PC-3 (cell line): ENCODE measurements around the gene CHD6. TPM values are rescaled to one million over a fixed set of nuclear protein-coding genes. Genes with fewer than 3 reads are reported as not detected.
A peak's percentile ranks its signal among the peaks of the same experiment; 100 is the strongest.

Experiments used
- ATAC-seq: fragments of 200-7000 bp; cut with Tn5 transposase; 2 replicates; pipeline ENCODE4 v1.9.1; 2020; ENCODE audit warnings: mild to moderate bottlenecking, moderate library complexity
- BruUV-seq: library from RNA; stranded (reverse); fragments of 400-500 nt; replicated peaks from 2 replicates; lab custom pipeline; 2021; lab: Mats Ljungman, UMichigan
- CTCF ChIA-PET: fragments of 300-600 bp; sonication (Branson Sonifier 250); formaldehyde crosslinking; loops from one replicate; lab custom pipeline; 2022; ENCODE audit warnings: antibody characterized with exemption; lab: Charles Lee
- POLR2A ChIA-PET: fragments of 300-600 bp; sonication (Branson Sonifier 250); formaldehyde crosslinking; loops from one replicate; lab custom pipeline; 2022; ENCODE audit warnings: antibody characterized with exemption; ENCODE audit not compliant: unreplicated experiment; lab: Charles Lee
- DNase-seq: peaks from one replicate; pipeline ENCODE4 v3.0.0-alpha.2; 2015
- H2AFZ ChIP-seq: fragments of 300-600 bp; sonication (generic); 2 replicates; pipeline ENCODE4 v1.6.0; 2016; ENCODE audit warnings: antibody characterized with exemption, low read length
- H3F3A ChIP-seq: fragments of 300-600 bp; sonication (generic); one replicate; pipeline ENCODE4 v1.6.0; 2017; ENCODE audit warnings: antibody characterized with exemption, low read length, control low read depth, mild to moderate bottlenecking; ENCODE audit not compliant: unreplicated experiment
- H3K27ac ChIP-seq: fragments of 300-600 bp; sonication (generic); 2 replicates; pipeline ENCODE4 v1.5.1; 2016; ENCODE audit warnings: mild to moderate bottlenecking, low read length
- H3K27me3 ChIP-seq: fragments of 300-600 bp; sonication (generic); 2 replicates; pipeline ENCODE4 v1.6.1; 2016; ENCODE audit warnings: low read length, mixed read lengths
- H3K36me3 ChIP-seq: fragments of 300-600 bp; sonication (generic); 2 replicates; pipeline ENCODE4 v1.6.1; 2016; ENCODE audit warnings: low read depth, mixed run types, low read length, mixed read lengths
- H3K4me1 ChIP-seq: fragments of 300-600 bp; sonication (generic); 2 replicates; pipeline ENCODE4 v1.5.1; 2016; ENCODE audit warnings: low read length; ENCODE audit not compliant: insufficient read depth
- H3K4me2 ChIP-seq: fragments of 300-600 bp; sonication (generic); 2 replicates; pipeline ENCODE4 v1.6.0; 2016; ENCODE audit warnings: low read length
- H3K4me3 ChIP-seq: fragments of 300-600 bp; sonication (generic); 2 replicates; pipeline ENCODE4 v1.5.1; 2016; ENCODE audit warnings: mild to moderate bottlenecking, low read length, mixed read lengths
- H3K79me2 ChIP-seq: fragments of 300-600 bp; sonication (generic); 2 replicates; pipeline ENCODE4 v1.6.1; 2017; ENCODE audit warnings: low read length, mixed read lengths
- H3K9ac ChIP-seq: fragments of 300-600 bp; sonication (generic); 2 replicates; pipeline ENCODE4 v1.6.0; 2016; ENCODE audit warnings: mild to moderate bottlenecking, low read length
- H3K9me2 ChIP-seq: fragments of 300-600 bp; sonication (generic); replicated peaks from 2 replicates; pipeline ENCODE4 v1.6.1; 2016; ENCODE audit warnings: mixed run types, low read length, mixed read lengths
- H3K9me3 ChIP-seq: fragments of 300-600 bp; sonication (generic); 2 replicates; pipeline ENCODE4 v1.6.1; 2016; ENCODE audit warnings: low read length, mixed read lengths
- H4K20me1 ChIP-seq: fragments of 300-600 bp; sonication (generic); 2 replicates; pipeline ENCODE4 v1.6.1; 2016; ENCODE audit warnings: low read length, mixed read lengths
- CTCF ChIP-seq: fragments of 300-600 bp; sonication (generic); conservative IDR thresholded peaks from 2 replicates; pipeline ENCODE4 v1.5.1; 2017; ENCODE audit warnings: antibody characterized with exemption, low read depth, mild to moderate bottlenecking, low read length
- EZH2 ChIP-seq: fragments of 300-600 bp; sonication (generic); IDR thresholded peaks from one replicate; pipeline ENCODE4 v1.6.1; 2017; ENCODE audit warnings: antibody characterized with exemption, mild to moderate bottlenecking, low read length; ENCODE audit not compliant: unreplicated experiment
- EZH2phosphoT487 ChIP-seq: fragments of 300-600 bp; sonication (generic); IDR thresholded peaks from 2 replicates; pipeline ENCODE4 v1.6.1; 2018; ENCODE audit warnings: mild to moderate bottlenecking, antibody characterized with exemption, low read length, borderline replicate concordance
- intact Hi-C: fragments of 100-400 bp; cut with micrococcal nuclease; formaldehyde crosslinking; loops from 2 replicates; pipeline ENCODE4 v1.9.0; 2023
- total RNA-seq: library from RNA; depleted of rRNA; stranded (reverse); fragments of >200 nt; gene quantifications from 2 replicates; pipeline ENCODE4 v1.2.3, GENCODE V29; 2014

Gene CHD6
- total RNA-seq, 1 experiment from 2014 or later, result 19.5 TPM

GRCh38 chr20:41479113-41479512, 139.1 kb downstream of the CHD6 start:
- ChIA-PET POLR2A (no interaction called here), CTCF (no interaction called here)
- no peak for ATAC-seq
- Histone ChIP-seq H2AFZ (no peak overlapping the region), H3K9me3 (no peaks in the 10 kb centered on the region), H3K4me1 (peaks cover 28% of the 10 kb centered on the region), H3K4me2 (no peak overlapping the region), H3K27me3 (no peaks in the 10 kb centered on the region), H3K79me2 (no peaks in the 10 kb centered on the region), H3K27ac (no peak overlapping the region), H3K4me3 (no peak overlapping the region), H3K9me2 (no peaks in the 10 kb centered on the region), H3K9ac (no peak overlapping the region), H3F3A (no peaks in the 10 kb centered on the region), H3K36me3 (peaks cover 16% of the 10 kb centered on the region; the same call in 1 of the 2 replicates), H4K20me1 (no peaks in the 10 kb centered on the region)
- DNase-seq, result no peak
- no peak for TF ChIP-seq EZH2
- TF ChIP-seq EZH2phosphoT487, result no peak
- no peak for TF ChIP-seq CTCF
- intact Hi-C loops, result no loop called here
- no TSS peak for BruUV-seq

GRCh38 chr20:41478026-41478425, 140.2 kb downstream of the CHD6 start:
- POLR2A ChIA-PET, result no interaction called here
- CTCF ChIA-PET, result no interaction called here
- ATAC-seq (no peak), DNase-seq (no peak)
- Histone ChIP-seq H3K4me2 (no peak overlapping the region), H3K9me3 (no peaks in the 10 kb centered on the region), H4K20me1 (no peaks in the 10 kb centered on the region), H3K36me3 (peaks cover 12% of the 10 kb centered on the region; the same call in 1 of the 2 replicates), H3K9me2 (no peaks in the 10 kb centered on the region), H3K4me1 (peaks cover 23% of the 10 kb centered on the region), H3K27me3 (no peaks in the 10 kb centered on the region), H3K9ac (no peak overlapping the region), H3K27ac (no peak overlapping the region), H3K79me2 (no peaks in the 10 kb centered on the region), H3F3A (no peaks in the 10 kb centered on the region), H3K4me3 (no peak overlapping the region), H2AFZ (no peak overlapping the region)
- intact Hi-C loops, result no loop called here
- TF ChIP-seq EZH2 (no peak), EZH2phosphoT487 (no peak), CTCF (no peak)
- BruUV-seq, result no TSS peak

GRCh38 chr20:41476446-41476845, 141.7 kb downstream of the CHD6 start:
- no peaks in the 10 kb centered on the region for H3K9me3 ChIP-seq
- H3K27me3 ChIP-seq, result no peaks in the 10 kb centered on the region
- no peak overlapping the region for H3K27ac ChIP-seq
- H3K9me2 ChIP-seq, result no peaks in the 10 kb centered on the region
- no TSS peak for BruUV-seq
- H3F3A ChIP-seq, result no peaks in the 10 kb centered on the region
- no peak overlapping the region for H2AFZ ChIP-seq
- no peaks in the 10 kb centered on the region for H4K20me1 ChIP-seq
- no peak for DNase-seq
- ATAC-seq, result peak; percentile 64
- TF ChIP-seq CTCF, result no peak
- no peak for TF ChIP-seq EZH2phosphoT487
- TF ChIP-seq EZH2, result no peak
- intact Hi-C loops, result no loop called here
- no peak overlapping the region for H3K9ac ChIP-seq
- H3K36me3 ChIP-seq, result 0 out of 2 replicates have a peak, but pooled peaks cover 11% of the 10 kb centered on the region
- H3K4me3 ChIP-seq, result no peak overlapping the region
- POLR2A ChIA-PET, result no interaction called here
- no peaks in the 10 kb centered on the region for H3K79me2 ChIP-seq
- H3K4me2 ChIP-seq, result no peak overlapping the region
- peaks cover 11% of the 10 kb centered on the region for H3K4me1 ChIP-seq
- CTCF ChIA-PET, result no interaction called here
